Measurements from ENCODE around the gene TMEM109.

Gene TMEM109

GRCh38 chr11:60890696-60891095 is 23.3 kb upstream of the TMEM109 start:
- H3K27ac ChIP-seq (ENCODE audit: poor library complexity, severe bottlenecking) = no peak overlapping the region
- TF ChIP-seq, protein P1, sequence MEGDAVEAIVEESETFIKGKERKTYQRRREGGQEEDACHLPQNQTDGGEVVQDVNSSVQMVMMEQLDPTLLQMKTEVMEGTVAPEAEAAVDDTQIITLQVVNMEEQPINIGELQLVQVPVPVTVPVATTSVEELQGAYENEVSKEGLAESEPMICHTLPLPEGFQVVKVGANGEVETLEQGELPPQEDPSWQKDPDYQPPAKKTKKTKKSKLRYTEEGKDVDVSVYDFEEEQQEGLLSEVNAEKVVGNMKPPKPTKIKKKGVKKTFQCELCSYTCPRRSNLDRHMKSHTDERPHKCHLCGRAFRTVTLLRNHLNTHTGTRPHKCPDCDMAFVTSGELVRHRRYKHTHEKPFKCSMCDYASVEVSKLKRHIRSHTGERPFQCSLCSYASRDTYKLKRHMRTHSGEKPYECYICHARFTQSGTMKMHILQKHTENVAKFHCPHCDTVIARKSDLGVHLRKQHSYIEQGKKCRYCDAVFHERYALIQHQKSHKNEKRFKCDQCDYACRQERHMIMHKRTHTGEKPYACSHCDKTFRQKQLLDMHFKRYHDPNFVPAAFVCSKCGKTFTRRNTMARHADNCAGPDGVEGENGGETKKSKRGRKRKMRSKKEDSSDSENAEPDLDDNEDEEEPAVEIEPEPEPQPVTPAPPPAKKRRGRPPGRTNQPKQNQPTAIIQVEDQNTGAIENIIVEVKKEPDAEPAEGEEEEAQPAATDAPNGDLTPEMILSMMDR (IDR thresholded peaks at IDR 0.05; ENCODE audit: poor library complexity, severe bottlenecking) = no peak
- no peaks in the 10 kb centered on the region for H3K4me1 ChIP-seq (ENCODE audit: insufficient read depth, poor library complexity, severe bottlenecking)
- H3K27me3 ChIP-seq (ENCODE audit: insufficient read depth, poor library complexity, severe bottlenecking) = no peaks in the 10 kb centered on the region
- peaks cover 43% of the 10 kb centered on the region for H3K36me3 ChIP-seq (ENCODE audit: low read depth)
- H3K4me3 ChIP-seq (ENCODE audit: severe bottlenecking) = no peak overlapping the region
- no peak for ATAC-seq (ENCODE audit: low read depth)
- H3K9me3 ChIP-seq (ENCODE audit: severe bottlenecking) = no peaks in the 10 kb centered on the region
- no peak for DNase-seq (ENCODE audit: low spot score)

DNA sequence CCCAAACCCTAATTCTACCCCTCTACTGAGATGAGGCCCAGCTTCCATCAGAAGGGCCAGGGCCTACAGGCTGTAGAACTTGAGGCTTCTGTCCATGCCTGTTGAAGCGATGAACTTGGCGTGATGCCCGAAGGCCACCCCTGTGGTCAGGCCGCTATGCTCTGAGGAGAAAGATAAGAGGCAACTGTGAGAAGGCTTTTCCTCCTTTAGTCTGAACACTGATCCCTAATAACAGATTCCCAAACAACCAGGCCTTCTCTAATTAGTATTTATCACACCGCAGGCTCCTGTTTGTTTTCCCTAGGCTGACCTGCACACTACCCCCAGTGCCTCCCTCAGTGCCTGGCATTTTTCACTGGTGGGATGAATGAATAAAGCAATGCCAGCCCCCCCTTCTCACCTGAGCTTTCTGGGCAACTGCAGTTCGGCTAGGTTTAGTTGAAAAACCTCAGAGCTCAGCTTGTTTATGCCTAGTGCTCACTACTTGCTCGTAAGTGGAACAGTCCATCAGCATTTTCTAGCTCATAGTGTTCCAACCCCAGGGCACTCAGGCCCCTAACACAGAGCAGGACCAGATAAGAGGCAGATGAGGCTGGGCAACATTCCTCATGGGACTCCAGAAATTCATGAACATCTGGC is 22.7 kb upstream of the TMEM109 start:
- H3K9me3 ChIP-seq (ENCODE audit: severe bottlenecking) = no peaks in the 10 kb centered on the region
- H3K4me3 ChIP-seq (ENCODE audit: severe bottlenecking) = no peak overlapping the region
- no peaks in the 10 kb centered on the region for H3K4me1 ChIP-seq (ENCODE audit: insufficient read depth, poor library complexity, severe bottlenecking)
- DNase-seq (ENCODE audit: low spot score) (no peak), ATAC-seq (ENCODE audit: low read depth) (no peak)
- H3K27me3 ChIP-seq (ENCODE audit: insufficient read depth, poor library complexity, severe bottlenecking) = no peaks in the 10 kb centered on the region
- H3K27ac ChIP-seq (ENCODE audit: poor library complexity, severe bottlenecking) = no peak overlapping the region
- TF ChIP-seq, protein P1 (IDR thresholded peaks at IDR 0.05; ENCODE audit: poor library complexity, severe bottlenecking) = no peak
- H3K36me3 ChIP-seq (ENCODE audit: low read depth) = peaks cover 49% of the 10 kb centered on the region

- H3K4me1 ChIP-seq (ENCODE audit: insufficient read depth, poor library complexity, severe bottlenecking) = no peaks in the 10 kb centered on the region
- H3K36me3 ChIP-seq (ENCODE audit: low read depth) = peaks cover 86% of the 10 kb centered on the region
- no peaks in the 10 kb centered on the region for H3K27me3 ChIP-seq (ENCODE audit: insufficient read depth, poor library complexity, severe bottlenecking)
- no peak overlapping the region for H3K27ac ChIP-seq (ENCODE audit: poor library complexity, severe bottlenecking)
- DNase-seq (ENCODE audit: low spot score) (no peak), ATAC-seq (ENCODE audit: low read depth) (no peak)
- no peaks in the 10 kb centered on the region for H3K9me3 ChIP-seq (ENCODE audit: severe bottlenecking)
- TF ChIP-seq, protein P1 (IDR thresholded peaks at IDR 0.05; ENCODE audit: poor library complexity, severe bottlenecking) = no peak
- H3K4me3 ChIP-seq (ENCODE audit: severe bottlenecking) = no peak overlapping the region
Observed at GRCh38 chr11:60895687-60896086, 18.3 kb upstream of the TMEM109 start.

- Histone ChIP-seq H3K4me3 (ENCODE audit: severe bottlenecking) (no peak overlapping the region), H3K4me1 (ENCODE audit: insufficient read depth, poor library complexity, severe bottlenecking) (no peaks in the 10 kb centered on the region), H3K27ac (ENCODE audit: poor library complexity, severe bottlenecking) (no peak overlapping the region), H3K36me3 (ENCODE audit: low read depth) (peaks cover 90% of the 10 kb centered on the region), H3K27me3 (ENCODE audit: insufficient read depth, poor library complexity, severe bottlenecking) (no peaks in the 10 kb centered on the region), H3K9me3 (ENCODE audit: severe bottlenecking) (no peaks in the 10 kb centered on the region)
- ATAC-seq (ENCODE audit: low read depth) (no peak), DNase-seq (ENCODE audit: low spot score) (no peak)
- TF ChIP-seq, protein P1 (IDR thresholded peaks at IDR 0.05; ENCODE audit: poor library complexity, severe bottlenecking) = no peak
Observed at GRCh38 chr11:60897496-60897895, 16.5 kb upstream of the TMEM109 start.
